Calu3 (cell line): ENCODE results near the gene SVOP. TPM values are rescaled to one million over a fixed set of nuclear protein-coding genes. Genes with fewer than 3 reads are reported as not detected.
"Not testable (repeated sequence)": the region's sequence is repeated elsewhere in the genome, so short reads cannot be mapped to it uniquely, and the experiment has no call there.

Experiments used
- BruUV-seq: library from RNA; stranded (reverse); fragments of 400-500 nt; replicated peaks from 2 replicates; lab custom pipeline; 2021; lab: Mats Ljungman, UMichigan
- CTCF ChIA-PET: fragments of 300-600 bp; sonication (Branson Sonifier 250); formaldehyde crosslinking; loops from one replicate; lab custom pipeline; 2022; ENCODE audit warnings: antibody characterized with exemption; lab: Charles Lee
- DNase-seq: peaks from one replicate; pipeline ENCODE4 v3.0.0; 2022
- H3K27ac Mint-ChIP-seq: one replicate; pipeline ENCODE4 v1.8.0; 2022; ENCODE audit warnings: mixed read lengths; ENCODE audit not compliant: unreplicated experiment
- H3K27me3 Mint-ChIP-seq: one replicate; pipeline ENCODE4 v1.8.0; 2022; ENCODE audit warnings: mixed read lengths; ENCODE audit not compliant: unreplicated experiment
- H3K36me3 Mint-ChIP-seq: one replicate; pipeline ENCODE4 v1.8.0; 2022; ENCODE audit warnings: mild to moderate bottlenecking, moderate library complexity, mixed read lengths; ENCODE audit not compliant: insufficient read depth, unreplicated experiment
- H3K4me1 Mint-ChIP-seq: one replicate; pipeline ENCODE4 v1.8.0; 2022; ENCODE audit warnings: mild to moderate bottlenecking, low read depth, mixed read lengths; ENCODE audit not compliant: unreplicated experiment
- H3K4me3 Mint-ChIP-seq: one replicate; pipeline ENCODE4 v1.8.0; 2022; ENCODE audit warnings: mild to moderate bottlenecking, low read depth, moderate library complexity, mixed read lengths; ENCODE audit not compliant: unreplicated experiment
- H3K9me3 Mint-ChIP-seq: one replicate; pipeline ENCODE4 v1.8.0; 2022; ENCODE audit warnings: low read depth, mixed read lengths; ENCODE audit not compliant: unreplicated experiment
- intact Hi-C: fragments of 100-400 bp; cut with micrococcal nuclease; formaldehyde crosslinking; loops from one replicate; pipeline ENCODE4 v1.10.0; 2022; ENCODE audit not compliant: unreplicated experiment
- total RNA-seq: library from RNA; stranded (reverse); gene quantifications from 2 replicates; pipeline ENCODE4 v1.2.3, GENCODE V29; 2022
- TF ChIP-seq, protein P1 (sequence below): fragments of 200-600 bp; IDR thresholded peaks from one replicate; pipeline ENCODE4 v1.8.0; 2022; ENCODE audit warnings: antibody characterized with exemption; ENCODE audit not compliant: unreplicated experiment

The SVOP gene
- total RNA-seq, 1 experiment from 2014 or later, result not detected

DNA sequence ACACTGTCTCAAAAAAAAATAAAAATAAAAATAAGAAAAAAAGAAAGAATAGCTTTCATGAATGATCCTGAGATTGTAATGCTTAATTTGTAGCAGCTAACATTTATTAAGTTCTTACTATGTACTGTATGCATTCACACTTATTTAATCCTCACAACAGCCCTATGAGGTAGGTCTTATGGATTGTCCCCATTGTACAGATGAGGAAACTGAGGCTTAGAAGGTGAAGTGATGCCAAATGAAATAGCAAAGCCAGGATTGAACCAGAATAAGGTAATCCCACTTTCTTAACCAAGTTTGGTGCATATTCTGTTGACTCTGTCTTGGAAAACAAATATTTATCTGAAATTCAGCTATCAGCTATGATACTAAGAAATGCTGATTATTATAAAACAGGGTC, 33.7 kb upstream of the SVOP start:
- BruUV-seq, result no TSS peak
- H3K27ac Mint-ChIP-seq, result no peak overlapping the region
- no peaks in the 10 kb centered on the region for H3K9me3 Mint-ChIP-seq
- CTCF ChIA-PET, result no interaction called here
- H3K4me1 Mint-ChIP-seq, result peaks cover 11% of the 10 kb centered on the region
- TF ChIP-seq, protein P1, sequence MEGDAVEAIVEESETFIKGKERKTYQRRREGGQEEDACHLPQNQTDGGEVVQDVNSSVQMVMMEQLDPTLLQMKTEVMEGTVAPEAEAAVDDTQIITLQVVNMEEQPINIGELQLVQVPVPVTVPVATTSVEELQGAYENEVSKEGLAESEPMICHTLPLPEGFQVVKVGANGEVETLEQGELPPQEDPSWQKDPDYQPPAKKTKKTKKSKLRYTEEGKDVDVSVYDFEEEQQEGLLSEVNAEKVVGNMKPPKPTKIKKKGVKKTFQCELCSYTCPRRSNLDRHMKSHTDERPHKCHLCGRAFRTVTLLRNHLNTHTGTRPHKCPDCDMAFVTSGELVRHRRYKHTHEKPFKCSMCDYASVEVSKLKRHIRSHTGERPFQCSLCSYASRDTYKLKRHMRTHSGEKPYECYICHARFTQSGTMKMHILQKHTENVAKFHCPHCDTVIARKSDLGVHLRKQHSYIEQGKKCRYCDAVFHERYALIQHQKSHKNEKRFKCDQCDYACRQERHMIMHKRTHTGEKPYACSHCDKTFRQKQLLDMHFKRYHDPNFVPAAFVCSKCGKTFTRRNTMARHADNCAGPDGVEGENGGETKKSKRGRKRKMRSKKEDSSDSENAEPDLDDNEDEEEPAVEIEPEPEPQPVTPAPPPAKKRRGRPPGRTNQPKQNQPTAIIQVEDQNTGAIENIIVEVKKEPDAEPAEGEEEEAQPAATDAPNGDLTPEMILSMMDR, result no peak
- H3K4me3 Mint-ChIP-seq, result no peak overlapping the region
- H3K36me3 Mint-ChIP-seq, result peaks cover 21% of the 10 kb centered on the region
- DNase-seq, result no peak
- H3K27me3 Mint-ChIP-seq, result no peaks in the 10 kb centered on the region
- intact Hi-C loops, result no loop called here

DNA sequence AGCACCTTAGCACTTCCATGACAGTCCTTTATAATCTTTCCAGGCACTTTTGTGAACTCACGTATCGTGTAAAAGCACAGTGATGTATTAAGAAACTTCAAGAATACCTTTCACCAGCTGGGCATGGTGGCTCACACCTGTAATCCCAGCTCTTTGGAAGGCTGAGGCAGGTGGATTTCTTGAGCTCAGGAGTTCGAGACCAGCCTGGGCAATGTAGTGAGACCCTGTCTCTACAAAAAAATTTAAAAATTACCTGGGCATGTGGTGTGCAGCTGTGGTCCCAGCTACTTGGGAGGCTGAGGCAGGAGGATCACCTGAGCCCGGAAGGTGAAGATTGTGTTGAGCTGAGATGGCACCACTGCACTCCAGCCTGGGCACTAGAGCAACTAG, 33.3 kb upstream of the SVOP start:
- H3K27ac Mint-ChIP-seq, result peak overlapping the region; percentile 85
- H3K27me3 Mint-ChIP-seq, intact Hi-C loops, H3K9me3 Mint-ChIP-seq, BruUV-seq, CTCF ChIA-PET, DNase-seq: not testable (repeated sequence)
- H3K4me1 Mint-ChIP-seq, result peaks cover 11% of the 10 kb centered on the region
- peaks cover 21% of the 10 kb centered on the region for H3K36me3 Mint-ChIP-seq
- H3K4me3 Mint-ChIP-seq, result peak overlapping the region; percentile 93

DNA sequence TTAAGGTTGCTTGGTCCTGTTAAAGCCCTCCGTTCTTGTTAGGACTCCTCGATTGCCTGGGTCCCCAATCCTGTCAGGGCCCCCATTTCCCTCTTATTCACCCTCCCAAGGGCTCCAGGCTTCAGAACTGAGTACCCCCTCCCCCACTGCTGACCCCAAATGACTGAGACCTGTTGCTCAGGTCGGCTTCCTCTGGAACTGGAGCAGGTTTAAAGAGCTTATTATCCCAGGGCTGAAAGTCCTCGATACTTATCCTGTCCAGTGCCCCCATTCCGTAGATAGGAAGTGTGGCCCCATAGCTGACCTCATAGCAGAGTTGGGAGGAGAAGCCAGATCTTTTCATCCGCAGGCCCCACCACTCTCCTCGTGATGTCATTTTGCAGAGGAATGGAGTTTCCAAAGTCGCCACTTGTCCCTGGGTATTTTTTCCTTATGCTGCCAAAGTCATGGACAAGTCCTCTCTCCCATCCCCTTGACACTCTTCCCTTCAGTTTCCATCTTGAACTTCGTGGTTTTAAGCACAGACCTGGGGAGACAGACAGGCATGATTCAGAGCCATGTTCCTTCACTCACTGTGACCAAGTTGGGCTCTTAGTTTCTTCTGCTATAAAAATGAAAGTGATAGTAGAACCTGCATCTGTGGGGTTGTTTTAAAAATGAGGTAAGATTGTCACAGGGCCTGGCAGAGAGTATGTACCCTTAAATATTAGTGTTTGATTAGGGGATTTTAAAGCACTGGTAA, 32.7 kb upstream of the SVOP start:
- intact Hi-C loops, result no loop called here
- peaks cover 11% of the 10 kb centered on the region for H3K4me1 Mint-ChIP-seq
- CTCF ChIA-PET, result no interaction called here
- H3K4me3 Mint-ChIP-seq, result peak overlapping the region; percentile 93
- H3K36me3 Mint-ChIP-seq, result peaks cover 21% of the 10 kb centered on the region
- no TSS peak for BruUV-seq
- no peaks in the 10 kb centered on the region for H3K27me3 Mint-ChIP-seq
- H3K9me3 Mint-ChIP-seq, result no peaks in the 10 kb centered on the region
- TF ChIP-seq, protein P1, result no peak
- peak overlapping the region; percentile 85 for H3K27ac Mint-ChIP-seq
- DNase-seq, result no peak

DNA sequence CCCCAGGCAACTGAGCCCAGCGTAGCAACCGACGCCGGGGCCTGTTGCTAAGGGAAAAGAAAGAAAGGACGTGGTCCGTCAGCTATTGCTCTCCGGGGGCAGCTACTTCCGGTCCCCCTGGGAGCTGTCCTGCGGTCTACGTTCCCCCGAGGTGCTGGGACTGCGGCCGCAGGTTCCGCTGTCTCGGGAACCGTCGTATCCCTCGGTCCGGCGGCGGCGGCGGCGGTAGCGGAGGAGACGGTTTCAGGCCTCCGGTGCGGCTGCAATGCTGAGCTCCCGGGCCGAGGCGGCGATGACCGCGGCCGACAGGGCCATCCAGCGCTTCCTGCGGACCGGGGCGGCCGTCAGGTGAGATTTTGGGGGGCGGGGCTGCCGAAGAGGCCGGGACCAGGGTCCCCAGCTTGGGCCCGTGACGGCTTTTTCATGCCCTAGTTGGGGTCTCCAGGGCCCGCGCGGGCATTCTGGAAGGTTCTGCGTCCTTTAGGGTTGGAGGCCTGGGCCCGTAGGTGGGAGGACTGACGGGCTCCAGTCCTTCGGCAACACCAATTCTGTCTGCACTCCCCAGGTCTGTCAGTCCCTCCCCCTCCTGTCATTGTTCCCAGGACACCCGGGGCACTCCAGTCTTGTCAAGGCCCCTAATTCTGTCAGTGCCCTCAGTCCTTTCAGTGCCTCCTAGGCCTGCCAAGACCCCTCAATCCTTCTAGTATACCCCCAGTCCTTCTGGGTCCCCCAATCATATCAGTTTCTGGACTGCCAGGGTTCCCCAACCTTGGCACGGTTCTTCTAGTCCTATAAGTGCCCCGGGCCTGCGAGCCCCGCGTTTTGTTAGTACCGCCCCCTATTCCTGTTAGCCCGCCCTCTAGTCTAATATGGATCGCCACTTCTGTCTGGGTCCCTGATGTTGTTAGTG, 31.8 kb upstream of the SVOP start, which contains the start of gene USP30:
Gene USP30, plus strand, starts transcription at position 163 of the 910 bp plus-strand sequence. Its CDS starts 103 bp downstream, at position 266.
- intact Hi-C loops, result loop anchor here (1.0 kb wide), 1 partner anchor 32 kb away; no protein-coding TSS in a partner anchor
- Mint-ChIP-seq H3K27ac (peak within 1 kb of the TSS; percentile 85), H3K9me3 (no peaks in the 10 kb centered on the region), H3K4me1 (peaks cover 11% of the 10 kb centered on the region), H3K27me3 (no peaks in the 10 kb centered on the region), H3K36me3 (peaks cover 21% of the 10 kb centered on the region), H3K4me3 (peak within 1 kb of the TSS; percentile 93)
- DNase-seq, result peak; percentile 90
- TSS peak; percentile 31 for BruUV-seq
- TF ChIP-seq, protein P1, result no peak
- CTCF ChIA-PET, result interaction anchor here (0.8 kb wide), 1 partner anchor 213 kb away, joined by 4 read pairs; no protein-coding TSS in a partner anchor
